Endothelial cell of umbilical vein (primary cell): ENCODE results near the gene DCHS1. TPM values are rescaled to one million over a fixed set of nuclear protein-coding genes. Genes with fewer than 3 reads are reported as not detected.

ENCODE experiments used
- BruUV-seq: library from RNA; stranded (reverse); fragments of 400-500 nt; replicated peaks from 2 replicates; lab custom pipeline; 2021; lab: Mats Ljungman, UMichigan
- CTCF ChIA-PET: fragments of 300-600, 350-600 bp; sonication (Branson Sonifier 250); formaldehyde crosslinking; loops from one replicate; lab custom pipeline; 2021; ENCODE audit warnings: antibody characterized with exemption, inconsistent platforms; lab: Charles Lee
- POLR2A ChIA-PET: fragments of 300-600, 350-600 bp; sonication (Branson Sonifier 250); formaldehyde crosslinking; loops from one replicate; lab custom pipeline; 2021; ENCODE audit warnings: antibody characterized with exemption, inconsistent platforms; lab: Charles Lee
- DNase-seq: peaks from one replicate; pipeline ENCODE4 v3.0.0-alpha.2; 2011; ENCODE audit warnings: low read depth, low spot score
- FAIRE-seq: peaks from 2 replicates; lab custom pipeline; 2011; peaks lifted over from hg19 to GRCh38; lab: Jason Lieb, UNC
- H2AFZ ChIP-seq: 2 replicates; pipeline ENCODE4 v1.6.0; 2012; ENCODE audit warnings: low read depth, low read length, control low read depth, inconsistent platforms
- H3K27ac ChIP-seq: 2 replicates; pipeline ENCODE4 v1.5.1; 2011; ENCODE audit warnings: low read depth, mild to moderate bottlenecking, control low read depth, low read length, moderate library complexity; ENCODE audit not compliant: insufficient read depth
- H3K27me3 ChIP-seq, 2 experiments: 2 replicates each; pipeline versions ENCODE4 v1.6.0 to v1.6.1; 2011; ENCODE audit warnings: low read length in 2 of 2, mixed read lengths in 1 of 2; ENCODE audit not compliant: control insufficient read depth in 2 of 2, insufficient read depth in 2 of 2
- H3K36me3 ChIP-seq, 2 experiments: 2 replicates in 1 of 2; 3 replicates in 1 of 2; pipeline ENCODE4 v1.5.1; 2011; ENCODE audit warnings: low read length in 2 of 2, mild to moderate bottlenecking in 1 of 2, moderate library complexity in 1 of 2; ENCODE audit not compliant: control insufficient read depth in 2 of 2, insufficient read depth in 2 of 2; ENCODE audit errors: extremely low read depth in 1 of 2
- H3K4me1 ChIP-seq: 3 replicates; pipeline ENCODE4 v1.5.1; 2011; ENCODE audit warnings: mild to moderate bottlenecking, low read length; ENCODE audit not compliant: control insufficient read depth, insufficient read depth; ENCODE audit errors: extremely low read depth
- H3K4me2 ChIP-seq: 2 replicates; pipeline ENCODE4 v1.6.1; 2011; ENCODE audit warnings: low read length, control low read depth, mixed read lengths; ENCODE audit not compliant: insufficient read depth
- H3K4me3 ChIP-seq, 3 experiments: fragments of 200-600 bp in 1 of 3; sonication (generic), shearing (Covaris generic) in 1 of 3; replicated peaks in 1 of 3; 2 replicates each; pipeline ENCODE4 v1.5.1; 2011 to 2016; ENCODE audit warnings: control low read depth in 3 of 3, low read length in 3 of 3, mild to moderate bottlenecking in 2 of 3, inconsistent platforms in 1 of 3, low read depth in 1 of 3, moderate library complexity in 1 of 3; ENCODE audit not compliant: insufficient read depth in 1 of 3
- H3K79me2 ChIP-seq: 2 replicates; pipeline ENCODE4 v1.6.0; 2012; ENCODE audit warnings: low read length, inconsistent platforms; ENCODE audit not compliant: control insufficient read depth, insufficient read depth
- H3K9ac ChIP-seq: replicated peaks from 2 replicates; pipeline ENCODE3; 2011; ENCODE audit warnings: low read length, control low read depth; ENCODE audit not compliant: insufficient read depth; ENCODE audit errors: extremely low read depth
- H3K9me1 ChIP-seq: replicated peaks from 3 replicates; pipeline ENCODE4 v1.6.0; 2011; ENCODE audit warnings: mild to moderate bottlenecking, low read length; ENCODE audit not compliant: control insufficient read depth, insufficient read depth; ENCODE audit errors: extremely low read depth
- H3K9me3 ChIP-seq: replicated peaks from 2 replicates; pipeline ENCODE4 v1.5.1; 2012; ENCODE audit warnings: low read length, inconsistent platforms; ENCODE audit not compliant: control insufficient read depth, insufficient read depth
- H4K20me1 ChIP-seq: replicated peaks from 2 replicates; pipeline ENCODE3; 2011; ENCODE audit warnings: mild to moderate bottlenecking, low read length; ENCODE audit not compliant: control insufficient read depth, insufficient read depth; ENCODE audit errors: extremely low read depth
- CTCF ChIP-seq, 2 donors: IDR thresholded peaks; 1 replicate in 1 of 2; 2 replicates in 1 of 2; pipeline ENCODE4 v1.5.1; 2011; ENCODE audit warnings: low read length in 2 of 2, mild to moderate bottlenecking in 2 of 2, moderate library complexity in 2 of 2, control low read depth in 1 of 2, inconsistent platforms in 1 of 2, low read depth in 1 of 2; ENCODE audit not compliant: insufficient read depth in 1 of 2; ENCODE audit errors: extremely low read depth in 1 of 2
- EZH2 ChIP-seq: IDR thresholded peaks from 2 replicates; pipeline ENCODE4 v1.6.1; 2012; ENCODE audit warnings: borderline replicate concordance, low read depth, mild to moderate bottlenecking, moderate library complexity, low read length, inconsistent platforms; ENCODE audit not compliant: severe bottlenecking
- FOS ChIP-seq: IDR thresholded peaks from 2 replicates; pipeline ENCODE4 v1.6.1; 2011; ENCODE audit warnings: mild to moderate bottlenecking, low read length, moderate library complexity, borderline replicate concordance; ENCODE audit not compliant: insufficient read depth
- JUN ChIP-seq: IDR thresholded peaks from 2 replicates; pipeline ENCODE4 v1.6.1; 2011; ENCODE audit warnings: borderline replicate concordance, low read depth; ENCODE audit not compliant: insufficient read length, insufficient read depth
- MYC ChIP-seq: IDR thresholded peaks from one replicate; pipeline ENCODE4 v1.6.1; 2011; ENCODE audit warnings: mild to moderate bottlenecking, low read depth, low read length
- POLR2A ChIP-seq: IDR thresholded peaks from 2 replicates; pipeline ENCODE4 v1.6.1; 2012; ENCODE audit warnings: low read depth, mild to moderate bottlenecking, control low read depth, low read length
- POLR2AphosphoS5 ChIP-seq: IDR thresholded peaks from 2 replicates; pipeline ENCODE4 v1.6.1; 2012; ENCODE audit warnings: low read depth, mild to moderate bottlenecking, control low read depth, low read length, moderate library complexity; ENCODE audit not compliant: insufficient read depth
- dilution Hi-C: fragments of 300-500 bp; cut with MboI; formaldehyde crosslinking; loops from one replicate; pipeline ENCODE4 v1.15.0; 2019; ENCODE audit warnings: low sequenced_read_pairs; ENCODE audit not compliant: extremely low pct_ligation_motif_present
- intact Hi-C: fragments of 100-400 bp; cut with micrococcal nuclease; formaldehyde crosslinking; loops from one replicate; pipeline ENCODE4 v1.10.0; 2022
- polyA plus RNA-seq, 4 experiments: library from polyadenylated mRNA; depleted of rRNA in 3 of 4; stranded (reverse) in 3 of 4; unstranded in 1 of 4; fragments of >200 nt; gene quantifications; 2 replicates each; pipeline versions ENCODE4 v1.2.1 to v1.2.3, GENCODE V29; 2011 to 2012; ENCODE audit warnings: missing spikeins in 1 of 4
- total RNA-seq: library from RNA; stranded (reverse); gene quantifications from 2 replicates; pipeline ENCODE4 v1.2.3, GENCODE V29; 2021
- TF ChIP-seq, protein P1 (sequence below): IDR thresholded peaks from 2 replicates; pipeline ENCODE4 v1.6.1; 2011; ENCODE audit not compliant: insufficient read depth, insufficient read length

DCHS1 gene
- total and polyA plus RNA-seq, 2 donors (not counting 3 experiments of a cell fraction or from before 2014, with no cell fraction given), result 56.2 to 73.0 TPM

DNA sequence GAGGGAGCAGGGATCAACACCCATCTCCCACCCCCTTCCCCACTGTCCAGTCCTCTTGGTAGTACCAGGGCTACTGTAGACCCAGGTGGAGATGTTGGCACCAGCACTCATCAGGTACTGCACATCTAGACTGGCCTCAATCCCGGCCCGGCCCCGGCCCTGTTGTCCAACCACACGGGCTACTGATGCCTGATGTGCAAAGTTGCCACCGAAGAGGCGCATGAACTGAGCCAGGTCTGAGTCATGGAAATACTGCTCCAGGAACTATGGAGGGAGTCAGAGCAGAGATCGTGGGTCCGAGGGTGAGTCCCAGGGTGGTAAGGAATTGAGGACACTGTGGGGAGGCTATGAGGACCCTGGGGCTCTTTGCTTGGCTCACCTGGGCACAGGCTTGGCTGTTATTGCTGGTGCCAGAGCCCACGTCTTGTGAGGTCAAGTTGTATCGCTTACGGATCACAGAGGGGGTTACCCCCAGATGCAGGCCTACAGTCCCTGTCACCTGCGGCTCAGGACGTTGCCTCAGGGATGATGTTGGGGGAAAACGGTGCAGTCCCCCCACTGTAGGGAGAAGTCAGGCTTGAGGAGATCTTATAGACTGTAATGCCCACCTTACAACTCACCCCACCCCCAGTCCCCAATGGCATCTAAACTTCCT is 38.9 kb downstream of the DCHS1 start:
- TF ChIP-seq POLR2AphosphoS5, result no peak
- TF ChIP-seq, protein P1, sequence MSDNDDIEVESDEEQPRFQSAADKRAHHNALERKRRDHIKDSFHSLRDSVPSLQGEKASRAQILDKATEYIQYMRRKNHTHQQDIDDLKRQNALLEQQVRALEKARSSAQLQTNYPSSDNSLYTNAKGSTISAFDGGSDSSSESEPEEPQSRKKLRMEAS, result no peak
- no peak for TF ChIP-seq MYC
- TF ChIP-seq CTCF (IDR thresholded peaks at IDR 0.05; ENCODE audit: extremely low read depth in 1 of 2, insufficient read depth in 1 of 2, low read depth in 1 of 2, low read length in 2 of 2), result no peak
- no peak for TF ChIP-seq EZH2
- TF ChIP-seq FOS, result no peak
- no peak for TF ChIP-seq POLR2A
- no peak for TF ChIP-seq JUN
- peaks cover 8 to 14% of the 10 kb centered on the region in 2 experiments for H3K36me3 ChIP-seq
- dilution Hi-C loops, result no loop called here
- no TSS peak for BruUV-seq
- H3K27ac ChIP-seq, result peak overlapping the region; percentile 68
- no peaks in the 10 kb centered on the region for H3K9me3 ChIP-seq
- H3K27me3 ChIP-seq, result no peaks in the 10 kb centered on the region
- H3K4me3 ChIP-seq, result no peak overlapping the region
- DNase-seq, result no peak
- no peak overlapping the region for H3K4me2 ChIP-seq
- no peaks in the 10 kb centered on the region for H4K20me1 ChIP-seq
- no peak overlapping the region for H3K9ac ChIP-seq
- no peak overlapping the region for H2AFZ ChIP-seq
- ChIA-PET CTCF (interaction anchor here (0.9 to 7.6 kb wide), 9 partner anchors 10 to 238 kb away, joined by 3 to 79 read pairs (median 22); partner anchors contain the start of genes ILK, MRPL17 and RRP8), POLR2A (interaction anchor here (1.2 kb wide), 2 partner anchors 67 to 79 kb away, joined by 3 to 4 read pairs; partner anchors contain the start of gene MRPL17)
- FAIRE-seq, result no peak
- H3K9me1 ChIP-seq, result no peaks in the 10 kb centered on the region
- H3K79me2 ChIP-seq, result peaks cover 7% of the 10 kb centered on the region
- intact Hi-C loops, result loop anchor here (5.0 kb wide), 1 partner anchor 141 kb away; no protein-coding TSS in a partner anchor
- peaks cover 43% of the 10 kb centered on the region for H3K4me1 ChIP-seq
